Mesendoderm (in vitro differentiated cells): Measurements from ENCODE around the gene PDHX.

Experiments
- DNase-seq: peaks from one replicate; pipeline ENCODE4 v3.0.0; 2013
- H2AK5ac ChIP-seq: 2 replicates; pipeline ENCODE4 v1.6.1; 2013; ENCODE audit warnings: low read length, inconsistent platforms
- H2BK120ac ChIP-seq: 2 replicates; pipeline ENCODE4 v1.6.1; 2013; ENCODE audit warnings: low read depth, mild to moderate bottlenecking, low read length, moderate library complexity, mixed read lengths
- H2BK15ac ChIP-seq: replicated peaks from 2 replicates; pipeline ENCODE4 v1.6.1; 2013; ENCODE audit warnings: low read depth, mild to moderate bottlenecking, moderate library complexity
- H2BK5ac ChIP-seq: 2 replicates; pipeline ENCODE4 v1.6.1; 2013; ENCODE audit warnings: low read length, inconsistent platforms
- H3K18ac ChIP-seq: 2 replicates; pipeline ENCODE4 v1.6.1; 2013; ENCODE audit warnings: mild to moderate bottlenecking, low read length, mixed read lengths
- H3K23ac ChIP-seq: one replicate; pipeline ENCODE4 v1.6.1; 2013; ENCODE audit warnings: low read length
- H3K27ac ChIP-seq: 2 replicates; pipeline ENCODE4 v1.5.1; 2013; ENCODE audit warnings: low read depth, mild to moderate bottlenecking, inconsistent platforms, low read length, moderate library complexity
- H3K27me3 ChIP-seq: 2 replicates; pipeline ENCODE4 v1.6.1; 2013; ENCODE audit warnings: low read length, control low read depth, mild to moderate bottlenecking, inconsistent platforms; ENCODE audit not compliant: insufficient read depth, poor library complexity
- H3K36me3 ChIP-seq: 2 replicates; pipeline ENCODE4 v1.6.1; 2013; ENCODE audit warnings: low read length, inconsistent platforms; ENCODE audit not compliant: control insufficient read depth, insufficient read depth
- H3K4ac ChIP-seq: one replicate; pipeline ENCODE4 v1.6.1; 2013; ENCODE audit warnings: low read depth, mild to moderate bottlenecking, low read length, moderate library complexity
- H3K4me1 ChIP-seq: 2 replicates; pipeline ENCODE4 v1.6.1; 2013; ENCODE audit warnings: low read depth, low read length, inconsistent platforms; ENCODE audit not compliant: control insufficient read depth
- H3K4me2 ChIP-seq: 2 replicates; pipeline ENCODE4 v1.6.1; 2013; ENCODE audit warnings: low read length
- H3K4me3 ChIP-seq: 2 replicates; pipeline ENCODE4 v1.5.1; 2013; ENCODE audit warnings: mild to moderate bottlenecking, low read length
- H3K56ac ChIP-seq: one replicate; pipeline ENCODE4 v1.6.1; 2013; ENCODE audit warnings: low read length
- H3K79me1 ChIP-seq: 2 replicates; pipeline ENCODE4 v1.6.1; 2013; ENCODE audit warnings: low read length, inconsistent platforms
- H3K79me2 ChIP-seq: 2 replicates; pipeline ENCODE4 v1.6.1; 2013; ENCODE audit warnings: mild to moderate bottlenecking, low read length; ENCODE audit not compliant: control insufficient read depth, insufficient read depth
- H3K9ac ChIP-seq: 2 replicates; pipeline ENCODE4 v1.6.1; 2013; ENCODE audit warnings: low read length, inconsistent platforms
- H4K5ac ChIP-seq: one replicate; pipeline ENCODE4 v1.6.1; 2013; ENCODE audit warnings: low read length
- H4K8ac ChIP-seq: one replicate; pipeline ENCODE4 v1.6.1; 2013; ENCODE audit warnings: low read depth, mild to moderate bottlenecking, control low read depth, low read length, moderate library complexity
- WGBS: extraction: QIAGEN DNeasy Blood & Tissue Kit; methylation state at CpG from one replicate; pipeline ENCODE4 v1.1.7; 2013; ENCODE audit warnings: low lambda C conversion rate, missing lambda C conversion rate; ENCODE audit not compliant: insufficient coverage; ENCODE audit errors: extremely low coverage; 5-methylcytosine and 5-hydroxymethylcytosine counted together

The PDHX gene

GRCh38 chr11:34936945-34937629 lies 20.7 kb downstream of the PDHX start:
- Histone ChIP-seq H3K27me3 (no peaks in the 10 kb centered on the region), H3K79me2 (peaks cover 4% of the 10 kb centered on the region), H3K4me2 (no peak overlapping the region), H2BK5ac (no peak overlapping the region), H3K79me1 (peaks cover 7% of the 10 kb centered on the region), H3K4me3 (no peak overlapping the region), H3K4ac (no peak overlapping the region), H3K56ac (no peak overlapping the region), H3K4me1 (peaks cover 4% of the 10 kb centered on the region), H3K36me3 (no peaks in the 10 kb centered on the region), H3K27ac (no peak overlapping the region), H3K9ac (no peak overlapping the region), H2BK120ac (no peak overlapping the region), H2AK5ac (no peak overlapping the region), H3K23ac (no peak overlapping the region), H4K5ac (no peak overlapping the region), H2BK15ac (no peak overlapping the region), H4K8ac (no peak overlapping the region), H3K18ac (no peak overlapping the region)
- DNase-seq: peak; percentile 37
- WGBS: no CpG with 5 or more reads among the region's 6 CpGs

- Histone ChIP-seq H3K4me2 (no peak overlapping the region), H3K27me3 (no peaks in the 10 kb centered on the region), H3K4me3 (no peak overlapping the region), H4K8ac (no peak overlapping the region), H3K79me2 (peaks cover 4% of the 10 kb centered on the region), H3K9ac (no peak overlapping the region), H2BK5ac (no peak overlapping the region), H3K27ac (no peak overlapping the region), H3K18ac (no peak overlapping the region), H4K5ac (no peak overlapping the region), H3K56ac (no peak overlapping the region), H3K36me3 (no peaks in the 10 kb centered on the region), H3K23ac (no peak overlapping the region), H2AK5ac (no peak overlapping the region), H2BK15ac (no peak overlapping the region), H3K4me1 (peaks cover 4% of the 10 kb centered on the region), H3K79me1 (peaks cover 7% of the 10 kb centered on the region), H2BK120ac (no peak overlapping the region), H3K4ac (no peak overlapping the region)
- DNase-seq: no peak
- no CpG with 5 or more reads among the region's 1 CpG for WGBS
Observed at GRCh38 chr11:34938611-34939010, 22.2 kb downstream of the PDHX start.

- peaks cover 4% of the 10 kb centered on the region for H3K79me2 ChIP-seq
- no peaks in the 10 kb centered on the region for H3K36me3 ChIP-seq
- H2BK5ac ChIP-seq: no peak overlapping the region
- H4K5ac ChIP-seq: no peak overlapping the region
- H3K4ac ChIP-seq: no peak overlapping the region
- no peak overlapping the region for H4K8ac ChIP-seq
- H2AK5ac ChIP-seq: no peak overlapping the region
- no peaks in the 10 kb centered on the region for H3K27me3 ChIP-seq
- no peak overlapping the region for H3K56ac ChIP-seq
- no peak for DNase-seq
- H2BK120ac ChIP-seq: no peak overlapping the region
- H3K23ac ChIP-seq: no peak overlapping the region
- peaks cover 7% of the 10 kb centered on the region for H3K79me1 ChIP-seq
- H3K9ac ChIP-seq: no peak overlapping the region
- no peak overlapping the region for H2BK15ac ChIP-seq
- no peak overlapping the region for H3K4me2 ChIP-seq
- peaks cover 4% of the 10 kb centered on the region for H3K4me1 ChIP-seq
- H3K4me3 ChIP-seq: no peak overlapping the region
- H3K18ac ChIP-seq: no peak overlapping the region
- WGBS: no CpG with 5 or more reads among the region's 4 CpGs
- no peak overlapping the region for H3K27ac ChIP-seq
Observed at GRCh38 chr11:34940026-34940677, 23.7 kb downstream of the PDHX start.

- no peaks in the 10 kb centered on the region for H3K36me3 ChIP-seq
- no peak for DNase-seq
- H2BK5ac ChIP-seq: no peak overlapping the region
- H3K4me2 ChIP-seq: no peak overlapping the region
- H4K8ac ChIP-seq: no peak overlapping the region
- H3K4me1 ChIP-seq: no peaks in the 10 kb centered on the region
- H3K56ac ChIP-seq: no peak overlapping the region
- H2AK5ac ChIP-seq: no peak overlapping the region
- no peak overlapping the region for H4K5ac ChIP-seq
- H3K79me2 ChIP-seq: peaks cover 4% of the 10 kb centered on the region
- no peak overlapping the region for H2BK15ac ChIP-seq
- H3K18ac ChIP-seq: no peak overlapping the region
- H3K23ac ChIP-seq: no peak overlapping the region
- H3K79me1 ChIP-seq: peaks cover 8% of the 10 kb centered on the region
- no peak overlapping the region for H2BK120ac ChIP-seq
- no peak overlapping the region for H3K9ac ChIP-seq
- H3K4me3 ChIP-seq: no peak overlapping the region
- no peak overlapping the region for H3K27ac ChIP-seq
- no CpG with 5 or more reads among the region's 13 CpGs for WGBS
- H3K27me3 ChIP-seq: no peaks in the 10 kb centered on the region
- H3K4ac ChIP-seq: no peak overlapping the region
Observed at GRCh38 chr11:34941688-34942087, 25.3 kb downstream of the PDHX start.

- H4K8ac ChIP-seq: no peak overlapping the region
- H3K79me2 ChIP-seq: peaks cover 4% of the 10 kb centered on the region
- H2BK5ac ChIP-seq: no peak overlapping the region
- no peaks in the 10 kb centered on the region for H3K27me3 ChIP-seq
- H4K5ac ChIP-seq: no peak overlapping the region
- no peak overlapping the region for H3K18ac ChIP-seq
- H2BK120ac ChIP-seq: no peak overlapping the region
- H3K56ac ChIP-seq: no peak overlapping the region
- H3K27ac ChIP-seq: no peak overlapping the region
- H3K4me3 ChIP-seq: no peak overlapping the region
- H2BK15ac ChIP-seq: no peak overlapping the region
- WGBS: no CpG with 5 or more reads among the region's 1 CpG
- no peaks in the 10 kb centered on the region for H3K36me3 ChIP-seq
- H3K79me1 ChIP-seq: peaks cover 10% of the 10 kb centered on the region
- H3K23ac ChIP-seq: no peak overlapping the region
- H3K4ac ChIP-seq: no peak overlapping the region
- H3K4me1 ChIP-seq: no peaks in the 10 kb centered on the region
- DNase-seq: no peak
- H3K4me2 ChIP-seq: no peak overlapping the region
- no peak overlapping the region for H2AK5ac ChIP-seq
- no peak overlapping the region for H3K9ac ChIP-seq
Observed at GRCh38 chr11:34944692-34945091, 28.3 kb downstream of the PDHX start.

GRCh38 chr11:34948696-34949095 lies 32.3 kb downstream of the PDHX start:
- Histone ChIP-seq H3K23ac (no peak overlapping the region), H3K36me3 (no peaks in the 10 kb centered on the region), H2BK15ac (no peak overlapping the region), H3K27me3 (no peaks in the 10 kb centered on the region), H3K56ac (no peak overlapping the region), H4K8ac (no peak overlapping the region), H3K9ac (no peak overlapping the region), H3K4me2 (no peak overlapping the region), H3K4me3 (no peak overlapping the region), H3K4me1 (no peaks in the 10 kb centered on the region), H3K18ac (no peak overlapping the region), H3K27ac (no peak overlapping the region), H3K79me2 (no peaks in the 10 kb centered on the region), H2BK120ac (no peak overlapping the region), H3K4ac (no peak overlapping the region), H2AK5ac (no peak overlapping the region), H4K5ac (no peak overlapping the region), H2BK5ac (no peak overlapping the region), H3K79me1 (peaks cover 7% of the 10 kb centered on the region)
- no peak for DNase-seq
